H9 (cell line): ENCODE measurements around the gene TGM3. TPM values are rescaled to one million over a fixed set of nuclear protein-coding genes. Genes with fewer than 3 reads are reported as not detected.

Experiments used
- DNase-seq: peaks from one replicate; pipeline ENCODE4 v3.0.0-alpha.2; 2017
- H2AFZ ChIP-seq: one replicate; pipeline ENCODE4 v1.6.1; 2013; ENCODE audit warnings: mild to moderate bottlenecking, low read length, control low read depth, moderate library complexity
- H2AK5ac ChIP-seq: 2 replicates; pipeline ENCODE4 v1.6.1; 2013; ENCODE audit warnings: low read length, control low read depth, mixed read lengths; ENCODE audit not compliant: insufficient read length
- H2BK120ac ChIP-seq: one replicate; pipeline ENCODE4 v1.6.1; 2013; ENCODE audit warnings: low read depth, mild to moderate bottlenecking, low read length, control low read depth, inconsistent platforms; ENCODE audit not compliant: poor library complexity, severe bottlenecking
- H2BK12ac ChIP-seq: 2 replicates; pipeline ENCODE4 v1.6.1; 2013; ENCODE audit warnings: low read length, control low read depth, mixed read lengths, low read depth; ENCODE audit not compliant: insufficient read length
- H2BK15ac ChIP-seq: 2 replicates; pipeline ENCODE4 v1.6.1; 2013; ENCODE audit warnings: low read depth, low read length, control low read depth
- H2BK20ac ChIP-seq: one replicate; pipeline ENCODE4 v1.6.1; 2013; ENCODE audit warnings: low read depth, mild to moderate bottlenecking, low read length, control low read depth, inconsistent platforms; ENCODE audit not compliant: poor library complexity, severe bottlenecking
- H2BK5ac ChIP-seq: 2 replicates; pipeline ENCODE4 v1.6.1; 2013; ENCODE audit warnings: low read length, control low read depth, mixed read lengths; ENCODE audit not compliant: insufficient read length
- H3K14ac ChIP-seq: 2 replicates; pipeline ENCODE4 v1.6.1; 2013; ENCODE audit warnings: low read length, control low read depth; ENCODE audit not compliant: insufficient read depth
- H3K18ac ChIP-seq: 2 replicates; pipeline ENCODE4 v1.6.1; 2013; ENCODE audit warnings: low read depth, mild to moderate bottlenecking, mixed read lengths, low read length, control low read depth; ENCODE audit not compliant: insufficient read length
- H3K23ac ChIP-seq: 2 replicates; pipeline ENCODE4 v1.6.1; 2013; ENCODE audit warnings: low read length, control low read depth, mixed read lengths, low read depth; ENCODE audit not compliant: insufficient read length
- H3K23me2 ChIP-seq: 2 replicates; pipeline ENCODE4 v1.6.1; 2013; ENCODE audit warnings: low read depth, mild to moderate bottlenecking, mixed read lengths, low read length, control low read depth; ENCODE audit not compliant: insufficient read length, poor library complexity, severe bottlenecking
- H3K27ac ChIP-seq: 2 replicates; pipeline ENCODE4 v1.5.1; 2013; ENCODE audit warnings: low read length, control low read depth, mixed read lengths, low read depth; ENCODE audit not compliant: insufficient read length
- H3K27me3 ChIP-seq: 2 replicates; pipeline ENCODE4 v1.6.1; 2013; ENCODE audit warnings: low read length, control low read depth, inconsistent platforms; ENCODE audit not compliant: insufficient read depth
- H3K4ac ChIP-seq: 2 replicates; pipeline ENCODE4 v1.6.1; 2013; ENCODE audit warnings: low read depth, mild to moderate bottlenecking, control low read depth, inconsistent platforms, low read length, moderate library complexity
- H3K4me1 ChIP-seq: 2 replicates; pipeline ENCODE4 v1.6.1; 2013; ENCODE audit warnings: low read length, control low read depth, inconsistent platforms; ENCODE audit not compliant: insufficient read depth
- H3K4me2 ChIP-seq: 2 replicates; pipeline ENCODE4 v1.6.1; 2013; ENCODE audit warnings: low read length, control low read depth, mixed read lengths; ENCODE audit not compliant: insufficient read length, insufficient read depth
- H3K56ac ChIP-seq: 2 replicates; pipeline ENCODE4 v1.6.1; 2013; ENCODE audit warnings: low read depth, mild to moderate bottlenecking, mixed read lengths, low read length, control low read depth; ENCODE audit not compliant: insufficient read length
- H3K79me1 ChIP-seq: 2 replicates; pipeline ENCODE4 v1.6.1; 2013; ENCODE audit warnings: low read depth, mild to moderate bottlenecking, moderate library complexity, low read length, control low read depth, inconsistent platforms; ENCODE audit not compliant: insufficient read depth, poor library complexity, severe bottlenecking
- H3K79me2 ChIP-seq: 2 replicates; pipeline ENCODE4 v1.6.1; 2013; ENCODE audit warnings: low read length, control low read depth, inconsistent platforms; ENCODE audit not compliant: insufficient read depth
- H3K9ac ChIP-seq: 2 replicates; pipeline ENCODE4 v1.6.1; 2013; ENCODE audit warnings: low read length, control low read depth, mixed read lengths; ENCODE audit not compliant: insufficient read length; ENCODE audit errors: extremely low read depth
- H3K9me3 ChIP-seq: one replicate; pipeline ENCODE4 v1.6.1; 2013; ENCODE audit warnings: low read depth, low read length, inconsistent platforms; ENCODE audit not compliant: control insufficient read depth
- H3T11ph ChIP-seq: one replicate; pipeline ENCODE4 v1.6.1; 2013; ENCODE audit warnings: mild to moderate bottlenecking, low read length, control low read depth, inconsistent platforms
- H4K20me1 ChIP-seq: one replicate; pipeline ENCODE4 v1.6.1; 2013; ENCODE audit not compliant: control insufficient read depth, insufficient read length, insufficient read depth
- H4K5ac ChIP-seq: 2 replicates; pipeline ENCODE4 v1.6.1; 2013; ENCODE audit warnings: low read depth, mild to moderate bottlenecking, mixed read lengths, low read length, control low read depth; ENCODE audit not compliant: insufficient read length
- H4K8ac ChIP-seq: replicated peaks from 2 replicates; pipeline ENCODE4 v1.6.1; 2013; ENCODE audit warnings: low read length, control low read depth, mixed read lengths, low read depth; ENCODE audit not compliant: insufficient read length
- H4K91ac ChIP-seq: 2 replicates; pipeline ENCODE4 v1.6.1; 2013; ENCODE audit warnings: low read depth, mild to moderate bottlenecking, moderate library complexity, mixed read lengths, low read length, control low read depth; ENCODE audit not compliant: insufficient read length
- H3K27ac Mint-ChIP-seq, 3 experiments: 2 replicates in 2 of 3; 3 replicates in 1 of 3; pipeline ENCODE4 v1.8.0; 2020 to 2021; ENCODE audit warnings: mixed read lengths in 3 of 3, mild to moderate bottlenecking in 1 of 3, moderate library complexity in 1 of 3
- H3K27me3 Mint-ChIP-seq: 2 replicates; pipeline ENCODE4 v1.8.0; 2021; ENCODE audit warnings: low read depth, mild to moderate bottlenecking, moderate library complexity, mixed read lengths
- H3K36me3 Mint-ChIP-seq, 3 experiments: 2 replicates in 2 of 3; 3 replicates in 1 of 3; pipeline ENCODE4 v1.8.0; 2020 to 2021; ENCODE audit warnings: low read depth in 3 of 3, mixed read lengths in 3 of 3; ENCODE audit not compliant: insufficient read depth in 1 of 3
- H3K4me1 Mint-ChIP-seq, 2 experiments: 2 replicates each; pipeline ENCODE4 v1.8.0; 2020; ENCODE audit warnings: mixed read lengths in 2 of 2
- H3K4me3 Mint-ChIP-seq, 2 experiments: 2 replicates in 1 of 2; 3 replicates in 1 of 2; pipeline ENCODE4 v1.8.0; 2020 to 2021; ENCODE audit warnings: mild to moderate bottlenecking in 2 of 2, mixed read lengths in 2 of 2, moderate library complexity in 1 of 2
- H3K9me3 Mint-ChIP-seq, 2 experiments: 2 replicates in 1 of 2; 3 replicates in 1 of 2; pipeline ENCODE4 v1.8.0; 2020; ENCODE audit warnings: mild to moderate bottlenecking in 2 of 2, mixed read lengths in 2 of 2, moderate library complexity in 1 of 2
- CTCF ChIP-seq: fragments of 200-600 bp; sonication (generic); conservative IDR thresholded peaks from 3 replicates; pipeline ENCODE4 v1.8.0; 2021; ENCODE audit warnings: antibody characterized with exemption, mild to moderate bottlenecking
- WGBS: extraction: QIAGEN DNeasy Blood & Tissue Kit; methylation state at CpG from one replicate; pipeline ENCODE4 v1.1.7; 2013; ENCODE audit warnings: missing lambda C conversion rate, low lambda C conversion rate, mixed read lengths; ENCODE audit not compliant: insufficient read length; ENCODE audit errors: extremely low coverage; 5-methylcytosine and 5-hydroxymethylcytosine counted together
- total RNA-seq: library from RNA; stranded (reverse); gene quantifications from 2 replicates; pipeline ENCODE4 v1.2.1, GENCODE V29; 2021

TGM3 gene
- total RNA-seq, 1 experiment from 2014 or later: not detected

GRCh38 chr20:2301164-2301622, 5.4 kb downstream of the TGM3 start:
- Mint-ChIP-seq H3K4me3 (no peak overlapping the region), H3K27ac (no peak overlapping the region), H3K4me1 (peaks cover 28 to 35% of the 10 kb centered on the region in 2 experiments), H3K27me3 (peaks cover 6% of the 10 kb centered on the region), H3K9me3 (no peaks in the 10 kb centered on the region; a peak in 1 of 5 replicates), H3K36me3 (no peaks in the 10 kb centered on the region; a peak in 2 of 7 replicates)
- Histone ChIP-seq H3K18ac (no peak overlapping the region), H3K79me1 (no peaks in the 10 kb centered on the region), H2BK5ac (no peak overlapping the region), H3K4me1 (peaks cover 10% of the 10 kb centered on the region), H3K4me2 (no peak overlapping the region), H4K20me1 (no peaks in the 10 kb centered on the region), H3K9me3 (no peaks in the 10 kb centered on the region), H3K27ac (no peak overlapping the region), H3K27me3 (no peaks in the 10 kb centered on the region), H3K4ac (no peak overlapping the region), H2AK5ac (no peak overlapping the region), H3T11ph (no peak overlapping the region), H2BK20ac (no peak overlapping the region), H3K56ac (no peak overlapping the region), H3K14ac (no peak overlapping the region), H4K5ac (no peak overlapping the region), H3K23ac (no peak overlapping the region), H3K79me2 (no peaks in the 10 kb centered on the region), H2AFZ (no peak overlapping the region), H3K9ac (no peak overlapping the region), H4K8ac (no peak overlapping the region), H4K91ac (no peak overlapping the region), H2BK12ac (no peak overlapping the region), H2BK15ac (no peak overlapping the region), H2BK120ac (no peak overlapping the region), H3K23me2 (no peaks in the 10 kb centered on the region)
- no peak for TF ChIP-seq CTCF
- WGBS: no CpG with 5 or more reads among the region's 5 CpGs
- no peak for DNase-seq
